Islet of Langerhans (tissue), 1 donor: ENCODE measurements around the gene KRT84.

Source experiments
- FAIRE-seq: peaks from one replicate; lab custom pipeline; 2011; peaks lifted over from hg19 to GRCh38; lab: Jason Lieb, UNC

Gene KRT84

GRCh38 chr12:52383331-52383730 is 2.1 kb downstream of the KRT84 start:
- no peak for FAIRE-seq

GRCh38 chr12:52382854-52383253 is 2.6 kb downstream of the KRT84 start:
- FAIRE-seq, result no peak

- no peak for FAIRE-seq
These were observed 4.2 kb downstream of the KRT84 start for GRCh38 chr12:52381206-52381605.

GRCh38 chr12:52380271-52380694 is 5.2 kb downstream of the KRT84 start:
- no peak for FAIRE-seq

GRCh38 chr12:52379536-52379935 is 5.9 kb downstream of the KRT84 start:
- FAIRE-seq, result no peak

- FAIRE-seq, result no peak
These were observed 7.4 kb downstream of the KRT84 start for GRCh38 chr12:52378091-52378490.

GRCh38 chr12:52377266-52377665 is 8.2 kb downstream of the KRT84 start:
- no peak for FAIRE-seq

GRCh38 chr12:52372216-52373154 is 13.0 kb downstream of the KRT84 start:
- FAIRE-seq, result peak; percentile 85

- FAIRE-seq, result no peak
These were observed 13.7 kb downstream of the KRT84 start for GRCh38 chr12:52371716-52372115.

GRCh38 chr12:52370926-52371608 is 14.4 kb downstream of the KRT84 start:
- no peak for FAIRE-seq

- no peak for FAIRE-seq
These were observed 15.6 kb downstream of the KRT84 start for GRCh38 chr12:52369809-52370208.

- FAIRE-seq, result no peak
These were observed 16.2 kb downstream of the KRT84 start for GRCh38 chr12:52369211-52369610.

GRCh38 chr12:52368508-52368907 is 16.9 kb downstream of the KRT84 start:
- FAIRE-seq, result no peak

- FAIRE-seq, result no peak
These were observed 17.6 kb downstream of the KRT84 start for GRCh38 chr12:52367876-52368275.

- no peak for FAIRE-seq
These were observed 18.5 kb downstream of the KRT84 start, which contains the start of gene KRT85 for GRCh38 chr12:52366738-52367485. Gene KRT85 (minus strand): TSS chr12:52367481. CDS start chr12:52367405, 76 bp downstream.

- FAIRE-seq, result no peak
These were observed 20.5 kb downstream of the KRT84 start for GRCh38 chr12:52364901-52365489.

GRCh38 chr12:52364061-52364460 is 21.4 kb downstream of the KRT84 start:
- no peak for FAIRE-seq

GRCh38 chr12:52363111-52363679 is 22.3 kb downstream of the KRT84 start:
- no peak for FAIRE-seq

- FAIRE-seq, result no peak
These were observed 23.2 kb downstream of the KRT84 start for GRCh38 chr12:52362118-52362726.

GRCh38 chr12:52361553-52361952 is 23.9 kb downstream of the KRT84 start:
- no peak for FAIRE-seq

GRCh38 chr12:52360663-52361271 is 24.7 kb downstream of the KRT84 start:
- FAIRE-seq, result no peak
